Muscle layer of colon (tissue), 2 donors: ENCODE measurements around the gene ADIRF.
"Not testable (repeated sequence)": the region's sequence is repeated elsewhere in the genome, so short reads cannot be mapped to it uniquely, and the experiment has no call there.

Experiments
- H3K27ac ChIP-seq: one replicate; pipeline ENCODE4 v1.7.0; 2013; ENCODE audit warnings: low read depth, mild to moderate bottlenecking, low read length, moderate library complexity
- H3K27me3 ChIP-seq, 2 donors: one replicate each; pipeline ENCODE4 v1.7.0; 2013; ENCODE audit warnings: low read length in 2 of 2, mild to moderate bottlenecking in 2 of 2; ENCODE audit not compliant: insufficient read depth in 2 of 2, control insufficient read depth in 1 of 2
- H3K36me3 ChIP-seq: one replicate; pipeline ENCODE4 v1.7.0; 2013; ENCODE audit warnings: mild to moderate bottlenecking, low read length; ENCODE audit not compliant: insufficient read depth
- H3K4me1 ChIP-seq: one replicate; pipeline ENCODE4 v1.7.0; 2013; ENCODE audit warnings: mild to moderate bottlenecking, low read length; ENCODE audit not compliant: insufficient read depth
- H3K4me3 ChIP-seq, 2 donors: one replicate each; pipeline ENCODE4 v1.7.0; 2013; ENCODE audit warnings: low read length in 2 of 2, low read depth in 1 of 2, mild to moderate bottlenecking in 1 of 2, moderate library complexity in 1 of 2
- H3K9ac ChIP-seq: one replicate; pipeline ENCODE4 v1.7.0; 2013; ENCODE audit warnings: low read length
- H3K9me3 ChIP-seq: one replicate; pipeline ENCODE4 v1.7.0; 2013; ENCODE audit warnings: mild to moderate bottlenecking, low read length
- donor health status: abdominal sarcoma.
- donor health status: Adenocarcinoma of cecum.

ADIRF gene

DNA sequence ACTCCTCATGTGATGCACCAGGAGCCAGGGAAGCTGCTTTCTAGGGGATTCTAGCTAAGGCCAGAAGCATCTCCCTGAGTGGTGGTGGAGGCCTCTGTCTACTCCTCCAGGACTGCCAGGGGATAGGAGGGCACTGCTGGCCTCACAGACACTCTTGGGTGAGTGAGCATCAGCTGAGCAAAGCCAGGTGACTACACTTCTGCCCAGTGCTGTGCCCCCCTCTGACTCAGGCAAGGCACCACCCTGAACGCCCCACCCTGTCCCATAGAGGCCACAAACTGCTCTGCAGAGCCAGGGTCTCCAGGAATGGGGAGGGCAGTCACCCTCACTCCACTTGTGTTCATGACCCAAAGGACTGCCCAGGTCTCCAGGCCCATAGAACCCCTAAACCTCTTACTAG, 51.2 kb downstream of the ADIRF start:
- not testable (repeated sequence) for H3K4me3 ChIP-seq, H3K9me3 ChIP-seq

DNA sequence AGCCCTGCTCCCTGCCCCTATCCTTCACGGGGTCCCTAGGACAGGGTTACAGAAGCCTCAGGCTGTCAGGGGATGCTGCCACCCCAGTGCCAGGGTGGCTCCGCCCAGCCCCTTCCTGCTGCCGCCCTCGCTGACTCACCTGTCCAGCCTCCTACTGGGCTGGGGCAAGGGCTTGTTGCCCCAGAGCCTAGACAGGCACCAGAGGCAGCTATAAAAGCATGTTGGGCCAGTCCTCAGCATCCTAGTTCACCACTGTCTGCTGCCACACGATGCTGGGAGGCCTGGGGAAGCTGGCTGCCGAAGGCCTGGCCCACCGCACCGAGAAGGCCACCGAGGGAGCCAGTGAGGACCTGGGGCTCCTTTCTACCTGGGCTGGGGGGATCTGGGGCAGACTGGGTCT, 51.8 kb downstream of the ADIRF start, which contains the start of gene FAM25A:
FAM25A (plus strand) TSS at position 239 of the 400 bp plus-strand sequence; CDS start at position 270, 31 bp downstream.
- not testable (repeated sequence) for H3K27me3 ChIP-seq, H3K4me3 ChIP-seq, H3K9ac ChIP-seq, H3K4me1 ChIP-seq, H3K9me3 ChIP-seq, H3K27ac ChIP-seq, H3K36me3 ChIP-seq

More for the DNA sequence above, 51.2 kb downstream of the ADIRF start:
- not testable (repeated sequence) for H3K9ac ChIP-seq, H3K27ac ChIP-seq, H3K36me3 ChIP-seq, H3K4me1 ChIP-seq, H3K27me3 ChIP-seq
